H1 (cell line): Measurements from ENCODE around the gene RPL32. TPM values are rescaled to one million over a fixed set of nuclear protein-coding genes. Genes with fewer than 3 reads are reported as not detected.

Source experiments
- CTCF ChIA-PET: fragments of 300-600 bp; sonication (Branson Sonifier 250); formaldehyde crosslinking; loops from one replicate; lab custom pipeline; 2021; ENCODE audit not compliant: partially characterized antibody; lab: Charles Lee
- POLR2A ChIA-PET: fragments of 300-600 bp; sonication (Branson Sonifier 250); formaldehyde crosslinking; loops from one replicate; lab custom pipeline; 2021; ENCODE audit warnings: inconsistent platforms; ENCODE audit not compliant: partially characterized antibody; lab: Charles Lee
- DNase-seq, 2 experiments: peaks; one replicate each; pipeline versions ENCODE4 v3.0.0 to v3.0.0-alpha.2; 2010 to 2022; ENCODE audit warnings: low spot score in 2 of 2, low read depth in 1 of 2, mixed read lengths in 1 of 2
- FAIRE-seq: peaks from 2 replicates; lab custom pipeline; 2011; peaks lifted over from hg19 to GRCh38; lab: Jason Lieb, UNC
- H2AFZ ChIP-seq: 2 replicates; pipeline ENCODE4 v1.8.1; 2012; ENCODE audit warnings: low read length, inconsistent platforms
- H2AK5ac ChIP-seq: 2 replicates; pipeline ENCODE4 v1.6.1; 2013; ENCODE audit warnings: low read depth, low read length
- H2BK120ac ChIP-seq: replicated peaks from 2 replicates; pipeline ENCODE3; 2013; ENCODE audit warnings: low read depth, low read length, inconsistent platforms
- H2BK12ac ChIP-seq: 2 replicates; pipeline ENCODE4 v1.6.1; 2013; ENCODE audit warnings: low read depth, low read length
- H2BK15ac ChIP-seq: 2 replicates; pipeline ENCODE4 v1.6.1; 2013; ENCODE audit warnings: low read length
- H2BK20ac ChIP-seq: 2 replicates; pipeline ENCODE4 v1.6.1; 2013; ENCODE audit warnings: low read length
- H2BK5ac ChIP-seq: 2 replicates; pipeline ENCODE4 v1.6.1; 2013; ENCODE audit warnings: low read depth, low read length
- H3K14ac ChIP-seq: 2 replicates; pipeline ENCODE4 v1.6.1; 2013; ENCODE audit warnings: inconsistent platforms; ENCODE audit not compliant: insufficient read length
- H3K18ac ChIP-seq: 2 replicates; pipeline ENCODE4 v1.6.1; 2013; ENCODE audit warnings: low read length; ENCODE audit errors: extremely low read depth
- H3K23ac ChIP-seq: 2 replicates; pipeline ENCODE4 v1.6.1; 2013; ENCODE audit warnings: inconsistent platforms; ENCODE audit not compliant: insufficient read length
- H3K23me2 ChIP-seq: 2 replicates; pipeline ENCODE4 v1.6.1; 2013; ENCODE audit warnings: low read depth, low read length
- H3K27ac ChIP-seq: 2 replicates; pipeline ENCODE4 v1.6.1; 2011; ENCODE audit warnings: low read depth, low read length, inconsistent platforms
- H3K27me3 ChIP-seq, 4 experiments: replicated peaks in 1 of 4; 1 replicate in 1 of 4; 2 replicates in 3 of 4; pipeline versions ENCODE4 v1.6.1 to v1.8.1; 2011 to 2013; ENCODE audit warnings: low read length in 3 of 4, mild to moderate bottlenecking in 3 of 4, inconsistent platforms in 2 of 4, mixed read lengths in 2 of 4, moderate library complexity in 1 of 4; ENCODE audit not compliant: control insufficient read depth in 3 of 4, insufficient read depth in 3 of 4; ENCODE audit errors: extremely low read depth in 1 of 4
- H3K36me3 ChIP-seq, 4 experiments: 2 replicates each; pipeline versions ENCODE4 v1.6.1 to v1.8.1; 2011 to 2013; ENCODE audit warnings: mild to moderate bottlenecking in 4 of 4, low read length in 3 of 4, moderate library complexity in 2 of 4, control low read depth in 1 of 4, inconsistent platforms in 1 of 4; ENCODE audit not compliant: insufficient read depth in 4 of 4, control insufficient read depth in 2 of 4
- H3K4ac ChIP-seq: replicated peaks from 2 replicates; pipeline ENCODE3; 2013; ENCODE audit warnings: low read length, low read depth, mixed read lengths, inconsistent platforms; ENCODE audit not compliant: insufficient read length
- H3K4me1 ChIP-seq, 4 experiments: replicated peaks in 1 of 4; 1 replicate in 1 of 4; 2 replicates in 3 of 4; pipeline versions ENCODE4 v1.6.1 to v1.8.1; 2011 to 2013; ENCODE audit warnings: low read length in 3 of 4, inconsistent platforms in 2 of 4, mixed read lengths in 1 of 4; ENCODE audit not compliant: insufficient read depth in 4 of 4, control insufficient read depth in 3 of 4
- H3K4me2 ChIP-seq, 2 experiments: 2 replicates each; pipeline versions ENCODE4 v1.6.1 to v1.8.1; 2011 to 2013; ENCODE audit warnings: low read depth in 2 of 2, low read length in 2 of 2, control low read depth in 1 of 2, inconsistent platforms in 1 of 2, mild to moderate bottlenecking in 1 of 2; ENCODE audit not compliant: insufficient read depth in 1 of 2
- H3K4me3 ChIP-seq, 4 experiments: fragments of 200-600, 300-600 bp in 1 of 4; sonication (generic), shearing (Covaris generic), sonication (Bioruptor Twin) in 1 of 4; 2 replicates each; pipeline versions ENCODE4 v1.5.1 to v1.8.1; 2011 to 2016; ENCODE audit warnings: low read length in 4 of 4, low read depth in 3 of 4, control low read depth in 2 of 4, inconsistent platforms in 2 of 4, mild to moderate bottlenecking in 2 of 4, mixed read lengths in 1 of 4, moderate library complexity in 1 of 4; ENCODE audit not compliant: insufficient read depth in 2 of 4; ENCODE audit errors: extremely low read depth in 1 of 4
- H3K56ac ChIP-seq: replicated peaks from 2 replicates; pipeline ENCODE3; 2013; ENCODE audit warnings: low read depth, mild to moderate bottlenecking, mixed read lengths, low read length, inconsistent platforms; ENCODE audit not compliant: insufficient read length
- H3K79me1 ChIP-seq: 2 replicates; pipeline ENCODE4 v1.6.1; 2013; ENCODE audit warnings: low read depth, low read length, control low read depth
- H3K79me2 ChIP-seq, 2 experiments: 2 replicates each; pipeline versions ENCODE4 v1.6.1 to v1.8.1; 2012 to 2013; ENCODE audit warnings: low read length in 2 of 2, mild to moderate bottlenecking in 2 of 2, inconsistent platforms in 1 of 2; ENCODE audit not compliant: insufficient read depth in 2 of 2, control insufficient read depth in 1 of 2
- H3K9ac ChIP-seq, 4 experiments: replicated peaks in 1 of 4; 1 replicate in 1 of 4; 2 replicates in 3 of 4; pipeline versions ENCODE4 v1.6.1 to v1.8.1; 2011 to 2013; ENCODE audit warnings: low read depth in 3 of 4, low read length in 3 of 4, control low read depth in 2 of 4, mild to moderate bottlenecking in 2 of 4, moderate library complexity in 2 of 4, inconsistent platforms in 1 of 4; ENCODE audit errors: extremely low read depth in 1 of 4
- H3K9me3 ChIP-seq, 2 experiments: 2 replicates each; pipeline versions ENCODE4 v1.6.1 to v1.8.1; 2012 to 2013; ENCODE audit warnings: mild to moderate bottlenecking in 2 of 2, moderate library complexity in 2 of 2, control low read depth in 1 of 2, inconsistent platforms in 1 of 2, low read depth in 1 of 2, low read length in 1 of 2, mixed read lengths in 1 of 2; ENCODE audit not compliant: insufficient read depth in 2 of 2
- H4K20me1 ChIP-seq, 2 experiments: replicated peaks in 1 of 2; 2 replicates each; pipeline versions ENCODE3 to v1.8.1; 2011 to 2013; ENCODE audit warnings: inconsistent platforms in 2 of 2, low read length in 2 of 2, mild to moderate bottlenecking in 1 of 2; ENCODE audit not compliant: insufficient read depth in 2 of 2, control insufficient read depth in 1 of 2
- H4K5ac ChIP-seq: 2 replicates; pipeline ENCODE4 v1.6.1; 2013; ENCODE audit warnings: low read length, low read depth, mixed read lengths, inconsistent platforms; ENCODE audit not compliant: insufficient read length
- H4K8ac ChIP-seq: 2 replicates; pipeline ENCODE4 v1.8.0; 2013; ENCODE audit warnings: mild to moderate bottlenecking, moderate library complexity, low read length, inconsistent platforms; ENCODE audit not compliant: insufficient read depth; ENCODE audit errors: extremely low read depth
- H4K91ac ChIP-seq: replicated peaks from 2 replicates; pipeline ENCODE3; 2013; ENCODE audit warnings: low read length, mixed read lengths, inconsistent platforms; ENCODE audit not compliant: insufficient read length
- FOSL1 ChIP-seq: IDR thresholded peaks from 2 replicates; pipeline ENCODE4 v1.6.1; 2011; ENCODE audit warnings: mild to moderate bottlenecking, low read depth, low read length, moderate library complexity; ENCODE audit not compliant: insufficient read depth
- JUND ChIP-seq: IDR thresholded peaks from 2 replicates; pipeline ENCODE4 v1.6.1; 2011; ENCODE audit warnings: mild to moderate bottlenecking, improper control_type of control experiment, low read length
- TCF12 ChIP-seq: IDR thresholded peaks from 2 replicates; pipeline ENCODE4 v1.6.1; 2011; ENCODE audit warnings: low read depth, mild to moderate bottlenecking, low read length
- WGBS, 2 experiments: shearing (Covaris generic) in 1 of 2; methylation state at CpG; one replicate each; pipeline versions ENCODE4 v1.1.6 to v1.1.7; 2013 to 2015; ENCODE audit warnings: low lambda C conversion rate in 2 of 2, mixed read lengths in 2 of 2, inconsistent platforms in 1 of 2, low coverage in 1 of 2, missing lambda C conversion rate in 1 of 2; ENCODE audit not compliant: insufficient replicate concordance in 2 of 2, insufficient coverage in 1 of 2, insufficient read length in 1 of 2; ENCODE audit errors: extremely low coverage in 1 of 2, missing lambda C conversion rate in 1 of 2; 5-methylcytosine and 5-hydroxymethylcytosine counted together
- polyA plus RNA-seq, 7 experiments: library from polyadenylated mRNA; depleted of rRNA in 3 of 7; stranded (reverse) in 5 of 7; unstranded in 2 of 7; fragments of >200 nt in 5 of 7; fragments of 200-250 nt in 2 of 7; gene quantifications; 1 replicate in 5 of 7; 2 replicates in 1 of 7; 4 replicates in 1 of 7; pipeline versions ENCODE4 v1.2.1 to v1.2.3, GENCODE V29; 2011 to 2013; ENCODE audit warnings: missing spikeins in 2 of 7, mixed read lengths in 2 of 7
- total RNA-seq: library from RNA; stranded (reverse); fragmentation: NEBNext Ultra II Directional; extraction: Animal tissue kit (Norgen Biotek cat#: 25700); gene quantifications from 2 replicates; pipeline ENCODE4 v1.2.1, GENCODE V29; 2021

The RPL32 gene
- total and polyA plus RNA-seq, 2 of the 8 experiments (the other 6 are each of a cell fraction or from before 2014, with no cell fraction given): 1,443 to 2,043 TPM

DNA sequence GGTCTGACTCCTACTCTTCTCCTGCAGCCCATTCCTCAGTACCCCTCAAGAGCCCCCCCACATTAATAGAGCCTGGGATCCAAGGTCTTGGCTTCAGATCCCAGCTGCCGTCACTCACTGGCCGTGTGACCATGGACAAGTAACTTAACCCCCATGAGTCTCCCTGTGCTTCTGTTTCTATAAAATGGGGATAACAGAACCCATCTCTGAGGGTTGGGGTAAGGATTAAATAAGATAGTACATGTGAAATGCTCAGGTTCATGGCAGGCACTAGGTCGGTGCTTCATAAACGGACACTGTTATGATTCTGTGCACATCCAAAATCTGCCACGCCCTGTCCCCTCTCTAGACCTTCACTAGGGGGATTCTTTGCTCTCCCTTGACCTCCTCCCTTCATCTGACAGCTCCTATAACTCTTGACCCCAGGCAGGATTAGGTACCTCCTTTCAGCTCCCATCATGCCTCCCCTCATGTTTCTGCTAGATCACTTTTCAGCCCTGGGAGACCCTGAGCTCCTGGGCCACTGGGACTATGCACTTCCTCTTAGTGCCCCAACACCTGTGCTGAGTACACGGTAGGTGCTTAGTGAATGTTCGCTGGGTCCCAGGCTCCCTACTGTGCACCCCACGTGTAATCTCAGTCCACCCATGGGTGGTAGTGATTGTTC is 43.3 kb downstream of the RPL32 start:
- H2BK5ac ChIP-seq: no peak overlapping the region
- no peak overlapping the region for H3K56ac ChIP-seq
- no peak overlapping the region for H4K8ac ChIP-seq
- no peaks in the 10 kb centered on the region for H3K27me3 ChIP-seq
- ChIA-PET POLR2A (interaction anchor here (0.6 to 4.7 kb wide), 9 partner anchors 8 to 1222 kb away, joined by 3 to 33 read pairs (median 7); partner anchors contain the start of gene RPL32), CTCF (interaction anchor here (0.7 to 5.5 kb wide), 9 partner anchors 10 to 88 kb away, joined by 3 to 52 read pairs (median 4); partner anchors contain the start of gene TMEM40)
- FAIRE-seq (no peak), DNase-seq (no peak)
- H2AFZ ChIP-seq: no peak overlapping the region
- H2AK5ac ChIP-seq: no peak overlapping the region
- no peak overlapping the region for H3K4ac ChIP-seq
- peak overlapping the region in 1 of 2 experiments; percentile 46; a peak in 1 of 4 replicates for H3K4me2 ChIP-seq
- no peak overlapping the region for H2BK120ac ChIP-seq
- no peak overlapping the region for H3K23ac ChIP-seq
- H3K9me3 ChIP-seq: no peaks in the 10 kb centered on the region
- no peak overlapping the region for H3K18ac ChIP-seq
- H3K27ac ChIP-seq: no peak overlapping the region
- no peak overlapping the region for H2BK12ac ChIP-seq
- no peak overlapping the region for H3K4me3 ChIP-seq
- H3K36me3 ChIP-seq: no peaks in the 10 kb centered on the region
- H3K23me2 ChIP-seq: peaks cover 6% of the 10 kb centered on the region; the same call in 1 of the 2 replicates
- H3K4me1 ChIP-seq: peaks cover 0 to 10% (median 2%) of the 10 kb centered on the region in 4 experiments; a peak in 4 of 7 replicates
- H4K5ac ChIP-seq: no peak overlapping the region
- H3K79me1 ChIP-seq: no peaks in the 10 kb centered on the region; the same call in 1 of the 2 replicates
- H3K9ac ChIP-seq: no peak overlapping the region
- H2BK20ac ChIP-seq: 0 out of 2 replicates have a peak overlapping the region, but pooled peaks have one; percentile 48
- H3K79me2 ChIP-seq: no peaks in the 10 kb centered on the region
- H3K14ac ChIP-seq: no peak overlapping the region
- H2BK15ac ChIP-seq: peak overlapping the region; percentile 81; the same call in 1 of the 2 replicates
- 88% methylated on average over 8 of the region's 8 CpGs; no CpG with 5 or more reads in 1 of the 2 experiments for WGBS, 2 experiments
- H4K20me1 ChIP-seq: peaks cover 2% of the 10 kb centered on the region in 2 experiments
- H4K91ac ChIP-seq: no peak overlapping the region
- no peak for TF ChIP-seq TCF12
- no peak for TF ChIP-seq JUND
- no peak for TF ChIP-seq FOSL1
